OCI-LY3 (cell line): ENCODE measurements around the gene PRDM16.

ENCODE experiments used
- H2AFZ ChIP-seq: fragments of 200-600, 300-600 bp; shearing (Covaris generic); 2 replicates; pipeline ENCODE4 v1.6.0; 2014; ENCODE audit warnings: antibody characterized with exemption, low read depth, low read length
- H3K27ac ChIP-seq: fragments of 200-600, 300-600 bp; sonication (generic); 2 replicates; pipeline ENCODE4 v1.5.1; 2014; ENCODE audit warnings: mild to moderate bottlenecking, low read length, moderate library complexity, mixed read lengths
- H3K27me3 ChIP-seq: fragments of 200-600, 300-600 bp; sonication (generic); 2 replicates; pipeline ENCODE4 v1.6.1; 2014; ENCODE audit warnings: low read depth, low read length, mixed read lengths
- H3K36me3 ChIP-seq: fragments of 200-600, 300-600 bp; sonication (generic); replicated peaks from 2 replicates; pipeline ENCODE3; 2014; ENCODE audit warnings: low read depth, low read length, mixed read lengths
- H3K4me1 ChIP-seq: fragments of 300-600, 200-600 bp; sonication (generic); 2 replicates; pipeline ENCODE4 v1.6.1; 2014; ENCODE audit warnings: low read length, mixed read lengths
- H3K4me2 ChIP-seq: fragments of 200-600, 300-600 bp; sonication (generic); 2 replicates; pipeline ENCODE4 v1.6.1; 2014; ENCODE audit warnings: low read length, mixed read lengths
- H3K4me3 ChIP-seq: fragments of 300-600, 200-600 bp; sonication (generic); 2 replicates; pipeline ENCODE4 v1.5.1; 2014; ENCODE audit warnings: antibody characterized with exemption, mild to moderate bottlenecking, low read length, moderate library complexity
- H3K79me2 ChIP-seq: fragments of 300-600, 200-600 bp; shearing (Covaris generic); 2 replicates; pipeline ENCODE4 v1.6.1; 2014; ENCODE audit warnings: mild to moderate bottlenecking, low read length, mixed read lengths
- H3K9ac ChIP-seq: fragments of 300-600, 200-600 bp; shearing (Covaris generic); 2 replicates; pipeline ENCODE4 v1.6.0; 2014; ENCODE audit warnings: mild to moderate bottlenecking, low read length, moderate library complexity
- H3K9me3 ChIP-seq: fragments of 200-600, 300-600 bp; shearing (Covaris generic); 2 replicates; pipeline ENCODE4 v1.6.1; 2014; ENCODE audit warnings: low read length, mixed read lengths; ENCODE audit not compliant: insufficient read depth
- H4K20me1 ChIP-seq: fragments of 200-600, 300-600 bp; sonication (generic); 2 replicates; pipeline ENCODE4 v1.6.1; 2016; ENCODE audit warnings: low read length, mixed read lengths; ENCODE audit not compliant: insufficient read depth
- CTCF ChIP-seq: fragments of 200-600, 300-600 bp; sonication (generic); IDR thresholded peaks from 2 replicates; pipeline ENCODE4 v1.5.1; 2014; ENCODE audit warnings: antibody characterized with exemption, low read length, low read depth
- EZH2phosphoT487 ChIP-seq: fragments of 200-600 bp; shearing (Covaris generic); IDR thresholded peaks from 2 replicates; pipeline ENCODE4 v1.6.1; 2018; ENCODE audit warnings: antibody characterized with exemption, mixed run types, low read depth

PRDM16 gene

DNA sequence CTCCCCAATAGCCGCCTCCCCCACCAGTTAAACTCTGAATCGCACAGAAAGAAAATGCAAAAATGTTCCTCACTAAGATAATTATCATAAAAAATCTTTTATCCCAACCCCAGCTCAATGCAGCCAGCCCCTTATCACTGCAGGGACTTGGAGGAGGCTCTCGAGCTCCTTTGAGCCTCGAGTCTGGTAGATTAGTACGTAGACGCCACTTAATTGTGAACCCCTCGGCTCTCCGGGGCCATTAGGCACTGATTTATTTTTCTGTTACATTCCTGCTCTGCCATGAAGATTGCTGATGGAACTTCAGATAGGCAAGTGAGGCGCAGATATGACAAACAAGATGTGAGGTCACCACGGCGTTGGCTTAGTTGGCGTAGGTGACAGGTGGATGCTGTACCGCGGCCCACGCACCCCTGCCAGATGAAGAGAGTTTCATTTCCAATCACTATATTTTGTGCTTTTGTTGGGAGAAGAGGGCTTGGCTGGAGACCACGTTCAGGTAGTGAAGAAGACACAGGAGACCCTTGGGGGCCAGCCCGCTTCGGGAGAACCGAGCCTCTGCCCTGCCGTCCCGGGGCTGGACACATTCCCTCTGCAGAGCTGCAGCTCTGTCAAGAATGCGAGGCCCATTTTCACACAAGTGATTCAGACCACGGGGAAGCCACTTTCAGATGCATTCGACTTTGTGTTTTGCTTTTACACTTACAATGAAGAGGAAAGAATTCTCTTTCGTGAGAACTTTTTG is 329.6 kb downstream of the PRDM16 start:
- Histone ChIP-seq H3K4me2 (no peak overlapping the region), H4K20me1 (no peaks in the 10 kb centered on the region), H3K4me3 (no peak overlapping the region), H3K9me3 (no peaks in the 10 kb centered on the region), H3K79me2 (no peaks in the 10 kb centered on the region), H3K4me1 (no peaks in the 10 kb centered on the region), H3K9ac (no peak overlapping the region), H3K36me3 (no peaks in the 10 kb centered on the region), H2AFZ (no peak overlapping the region), H3K27me3 (no peaks in the 10 kb centered on the region), H3K27ac (no peak overlapping the region)
- TF ChIP-seq CTCF (no peak), EZH2phosphoT487 (no peak)

DNA sequence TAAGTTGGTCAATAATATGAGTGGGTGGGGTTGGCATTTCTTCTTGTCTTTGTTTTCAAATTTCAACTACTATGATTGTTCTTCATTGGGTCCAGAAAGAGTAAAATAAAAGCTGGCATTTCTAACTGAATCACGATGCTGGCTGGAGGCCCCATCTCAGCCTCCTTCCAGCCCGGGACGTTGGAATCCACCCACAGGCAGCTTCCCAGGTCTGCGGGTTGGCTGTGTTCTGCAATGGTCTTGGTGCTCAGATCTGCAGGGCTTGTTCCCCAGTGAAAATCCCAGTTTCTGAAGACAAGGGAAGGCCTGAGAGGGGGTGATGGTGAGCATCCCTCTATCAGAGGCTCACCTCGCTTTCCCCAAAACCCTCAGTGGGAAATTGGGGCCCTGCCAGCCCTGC is 330.7 kb downstream of the PRDM16 start:
- Histone ChIP-seq H3K27me3 (no peaks in the 10 kb centered on the region), H2AFZ (no peak overlapping the region)

DNA sequence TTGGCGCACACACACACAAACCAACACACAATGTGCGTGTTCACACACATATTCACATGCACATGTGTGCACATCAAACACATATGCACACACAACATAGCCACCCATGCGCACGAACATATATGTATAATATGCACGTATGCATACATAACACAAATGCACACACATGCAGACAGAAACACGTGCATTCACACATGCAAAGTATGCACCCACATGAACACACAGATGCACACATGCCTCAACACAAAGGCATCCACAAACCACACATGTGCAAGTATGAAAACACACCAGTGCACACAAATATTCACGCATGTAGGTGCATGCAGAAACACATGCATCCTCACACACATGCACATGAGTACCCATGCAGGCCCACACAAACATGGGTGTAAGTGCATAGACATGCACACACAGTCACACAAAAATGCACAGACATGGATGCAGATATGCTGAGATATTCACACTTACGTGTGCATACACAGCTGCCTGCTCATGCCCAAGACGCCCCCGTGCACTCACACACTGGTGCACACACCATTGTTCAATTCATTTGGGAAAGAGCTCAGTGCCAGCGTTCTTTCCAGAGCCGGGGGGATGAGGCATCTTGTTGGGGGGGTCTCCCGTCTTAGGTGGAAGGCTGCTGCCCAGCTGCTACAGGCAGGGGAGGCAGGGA is 332.7 kb downstream of the PRDM16 start:
- no peak overlapping the region for H2AFZ ChIP-seq
- no peak overlapping the region for H3K4me2 ChIP-seq
- no peak overlapping the region for H3K9ac ChIP-seq
- no peak overlapping the region for H3K27ac ChIP-seq
- H4K20me1 ChIP-seq = no peaks in the 10 kb centered on the region
- H3K36me3 ChIP-seq = no peaks in the 10 kb centered on the region
- no peaks in the 10 kb centered on the region for H3K27me3 ChIP-seq
- no peaks in the 10 kb centered on the region for H3K9me3 ChIP-seq
- no peak overlapping the region for H3K4me3 ChIP-seq
- TF ChIP-seq EZH2phosphoT487 (no peak), CTCF (no peak)
- no peaks in the 10 kb centered on the region for H3K4me1 ChIP-seq
- no peaks in the 10 kb centered on the region for H3K79me2 ChIP-seq

More for the DNA sequence above, 330.7 kb downstream of the PRDM16 start:
- no peak overlapping the region for H3K4me2 ChIP-seq
- no peaks in the 10 kb centered on the region for H3K9me3 ChIP-seq
- H3K27ac ChIP-seq = no peak overlapping the region
- H3K36me3 ChIP-seq = no peaks in the 10 kb centered on the region
- no peaks in the 10 kb centered on the region for H4K20me1 ChIP-seq
- no peaks in the 10 kb centered on the region for H3K79me2 ChIP-seq
- TF ChIP-seq CTCF = no peak
- TF ChIP-seq EZH2phosphoT487 = no peak
- H3K4me1 ChIP-seq = no peaks in the 10 kb centered on the region
- H3K4me3 ChIP-seq = no peak overlapping the region
- H3K9ac ChIP-seq = no peak overlapping the region

GRCh38 chr1:3402258-3403010 is 333.4 kb downstream of the PRDM16 start:
- Histone ChIP-seq H3K27me3 (no peaks in the 10 kb centered on the region), H3K4me2 (no peak overlapping the region), H4K20me1 (no peaks in the 10 kb centered on the region), H3K9me3 (no peaks in the 10 kb centered on the region), H3K79me2 (no peaks in the 10 kb centered on the region), H3K27ac (no peak overlapping the region), H3K4me3 (no peak overlapping the region), H3K4me1 (no peaks in the 10 kb centered on the region), H3K9ac (no peak overlapping the region), H2AFZ (no peak overlapping the region), H3K36me3 (no peaks in the 10 kb centered on the region)
- TF ChIP-seq CTCF = no peak
- no peak for TF ChIP-seq EZH2phosphoT487
